Measurements from ENCODE around the gene RNPEP.

DNA sequence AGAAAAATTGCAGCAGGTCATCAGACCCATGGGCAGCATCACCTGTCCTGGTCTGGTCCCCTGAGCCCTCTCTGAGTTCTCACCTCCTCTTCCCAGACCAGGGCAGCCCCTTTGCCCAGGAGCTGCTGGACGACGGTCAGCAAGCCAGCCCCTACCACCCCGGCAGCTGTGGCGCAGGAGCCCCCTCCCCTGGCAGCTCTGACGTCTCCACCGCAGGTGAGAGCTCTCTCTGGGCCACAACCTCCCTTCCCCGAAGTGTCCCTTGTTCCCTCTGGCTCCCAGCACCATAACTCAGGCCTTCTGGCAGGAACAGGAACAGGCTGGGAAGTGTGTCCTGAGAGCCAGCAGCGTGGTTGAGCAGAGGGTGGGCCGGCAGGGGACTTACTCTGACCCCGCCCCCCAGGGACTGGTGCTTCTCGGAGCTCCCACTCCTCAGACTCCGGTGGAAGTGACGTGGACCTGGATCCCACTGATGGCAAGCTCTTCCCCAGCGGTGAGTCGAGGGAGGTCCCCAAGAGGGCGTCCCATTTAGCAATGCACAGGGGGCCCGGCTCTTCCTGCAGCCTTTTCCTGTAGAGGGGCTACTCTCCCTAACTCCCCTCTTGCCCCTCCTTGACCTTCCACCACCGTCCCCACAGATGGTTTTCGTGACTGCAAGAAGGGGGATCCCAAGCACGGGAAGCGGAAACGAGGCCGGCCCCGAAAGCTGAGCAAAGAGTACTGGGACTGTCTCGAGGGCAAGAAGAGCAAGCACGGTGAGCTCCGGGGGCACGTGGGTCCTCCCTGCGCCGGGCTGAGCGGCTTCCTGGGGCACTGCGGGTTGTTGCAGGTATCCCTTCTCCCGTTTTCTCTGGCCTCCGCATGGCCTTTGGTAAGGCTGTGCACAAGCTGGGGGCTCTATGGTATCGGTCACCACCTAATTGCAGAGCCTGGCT lies 30.4 kb downstream of the RNPEP start:
- TF ChIP-seq EZH2phosphoT487 (IDR thresholded peaks at IDR 0.05; ENCODE audit: low read depth, severe bottlenecking, unreplicated experiment) (no peak), EZH2 (IDR thresholded peaks at IDR 0.05; ENCODE audit: borderline replicate concordance) (no peak)
- TF ChIP-seq, protein P1, sequence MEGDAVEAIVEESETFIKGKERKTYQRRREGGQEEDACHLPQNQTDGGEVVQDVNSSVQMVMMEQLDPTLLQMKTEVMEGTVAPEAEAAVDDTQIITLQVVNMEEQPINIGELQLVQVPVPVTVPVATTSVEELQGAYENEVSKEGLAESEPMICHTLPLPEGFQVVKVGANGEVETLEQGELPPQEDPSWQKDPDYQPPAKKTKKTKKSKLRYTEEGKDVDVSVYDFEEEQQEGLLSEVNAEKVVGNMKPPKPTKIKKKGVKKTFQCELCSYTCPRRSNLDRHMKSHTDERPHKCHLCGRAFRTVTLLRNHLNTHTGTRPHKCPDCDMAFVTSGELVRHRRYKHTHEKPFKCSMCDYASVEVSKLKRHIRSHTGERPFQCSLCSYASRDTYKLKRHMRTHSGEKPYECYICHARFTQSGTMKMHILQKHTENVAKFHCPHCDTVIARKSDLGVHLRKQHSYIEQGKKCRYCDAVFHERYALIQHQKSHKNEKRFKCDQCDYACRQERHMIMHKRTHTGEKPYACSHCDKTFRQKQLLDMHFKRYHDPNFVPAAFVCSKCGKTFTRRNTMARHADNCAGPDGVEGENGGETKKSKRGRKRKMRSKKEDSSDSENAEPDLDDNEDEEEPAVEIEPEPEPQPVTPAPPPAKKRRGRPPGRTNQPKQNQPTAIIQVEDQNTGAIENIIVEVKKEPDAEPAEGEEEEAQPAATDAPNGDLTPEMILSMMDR (IDR thresholded peaks at IDR 0.05; ENCODE audit: poor library complexity), result no peak

All from hepatocyte (in vitro differentiated cells).